Neutrophil (primary cell): Measurements from ENCODE around the gene PLS3.

Source experiments
- H3K27ac ChIP-seq: fragments of 200-600 bp; sonication (generic); 2 replicates; pipeline ENCODE4 v1.5.1; 2016; ENCODE audit warnings: mild to moderate bottlenecking, moderate library complexity
- H3K27me3 ChIP-seq: fragments of 200-600 bp; sonication (generic); 2 replicates; pipeline ENCODE4 v1.6.0; 2016; ENCODE audit warnings: mild to moderate bottlenecking
- H3K36me3 ChIP-seq: fragments of 200-600 bp; sonication (generic); 2 replicates; pipeline ENCODE4 v1.5.1; 2017
- H3K4me1 ChIP-seq, 2 experiments: fragments of 200-600 bp in 1 of 2; sonication (generic) in 1 of 2; 1 replicate in 1 of 2; 2 replicates in 1 of 2; pipeline versions ENCODE4 v1.5.1 to v1.6.1; 2013 to 2016; ENCODE audit warnings: low read depth in 1 of 2, low read length in 1 of 2, mild to moderate bottlenecking in 1 of 2, moderate library complexity in 1 of 2; ENCODE audit not compliant: control insufficient read depth in 1 of 2, insufficient read depth in 1 of 2
- H3K4me3 ChIP-seq, 2 experiments: fragments of 200-600 bp in 1 of 2; sonication (generic) in 1 of 2; 1 replicate in 1 of 2; 2 replicates in 1 of 2; pipeline ENCODE4 v1.5.1; 2013 to 2016; ENCODE audit warnings: low read depth in 1 of 2, low read length in 1 of 2, mild to moderate bottlenecking in 1 of 2, moderate library complexity in 1 of 2
- H3K9me3 ChIP-seq: fragments of 200-600 bp; sonication (generic); 2 replicates; pipeline ENCODE4 v1.5.1; 2016
- CTCF ChIP-seq: fragments of 200-600 bp; sonication (generic); IDR thresholded peaks from 2 replicates; pipeline ENCODE4 v1.5.1; 2016; ENCODE audit warnings: antibody characterized with exemption

PLS3 gene

GRCh38 chrX:115598556-115598955 is 37.6 kb downstream of the PLS3 start:
- Histone ChIP-seq H3K27ac (no peak overlapping the region), H3K4me3 (no peak overlapping the region), H3K9me3 (no peaks in the 10 kb centered on the region), H3K4me1 (no peaks in the 10 kb centered on the region), H3K27me3 (no peaks in the 10 kb centered on the region), H3K36me3 (no peaks in the 10 kb centered on the region)
- TF ChIP-seq CTCF = no peak

- Histone ChIP-seq H3K4me1 (no peaks in the 10 kb centered on the region), H3K36me3 (no peaks in the 10 kb centered on the region), H3K27ac (no peak overlapping the region), H3K27me3 (no peaks in the 10 kb centered on the region), H3K4me3 (no peak overlapping the region), H3K9me3 (no peaks in the 10 kb centered on the region)
- no peak for TF ChIP-seq CTCF
Measured at GRCh38 chrX:115602308-115602707, 41.3 kb downstream of the PLS3 start.

DNA sequence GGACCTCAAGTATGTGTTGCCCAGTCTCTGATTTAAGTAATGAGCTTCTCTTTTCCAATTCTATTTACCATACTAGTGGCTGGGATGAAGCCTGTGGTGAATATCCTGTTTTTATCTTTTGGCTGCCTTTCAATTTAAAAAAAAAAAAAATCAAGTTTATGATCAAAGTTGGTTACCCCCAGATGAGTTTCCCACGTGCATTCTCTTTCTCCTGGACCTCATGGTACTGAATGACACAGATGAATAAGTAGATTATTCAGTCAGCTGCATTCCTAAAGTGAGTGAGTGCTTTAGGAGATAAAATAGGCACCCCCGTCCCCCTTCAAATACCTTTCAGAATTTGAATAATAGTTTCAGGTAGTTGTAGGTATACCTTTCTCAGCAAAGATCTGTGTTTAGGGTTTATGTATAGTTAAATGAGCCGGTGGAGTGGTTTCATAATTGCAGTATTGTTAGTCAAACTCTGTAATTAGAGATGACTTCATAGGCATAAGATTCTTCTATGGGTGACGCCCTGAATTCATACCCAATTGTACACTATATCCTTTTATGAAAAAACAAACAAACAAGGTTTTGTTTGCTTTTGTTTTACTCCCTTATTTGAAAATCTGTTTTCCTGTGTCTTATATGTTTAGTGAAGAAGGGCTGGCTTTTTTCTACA is 41.9 kb downstream of the PLS3 start:
- H3K27me3 ChIP-seq = no peaks in the 10 kb centered on the region
- H3K9me3 ChIP-seq = no peaks in the 10 kb centered on the region
- no peak for TF ChIP-seq CTCF
- no peak overlapping the region for H3K27ac ChIP-seq
- no peak overlapping the region for H3K4me3 ChIP-seq
- no peaks in the 10 kb centered on the region for H3K36me3 ChIP-seq
- no peaks in the 10 kb centered on the region for H3K4me1 ChIP-seq

DNA sequence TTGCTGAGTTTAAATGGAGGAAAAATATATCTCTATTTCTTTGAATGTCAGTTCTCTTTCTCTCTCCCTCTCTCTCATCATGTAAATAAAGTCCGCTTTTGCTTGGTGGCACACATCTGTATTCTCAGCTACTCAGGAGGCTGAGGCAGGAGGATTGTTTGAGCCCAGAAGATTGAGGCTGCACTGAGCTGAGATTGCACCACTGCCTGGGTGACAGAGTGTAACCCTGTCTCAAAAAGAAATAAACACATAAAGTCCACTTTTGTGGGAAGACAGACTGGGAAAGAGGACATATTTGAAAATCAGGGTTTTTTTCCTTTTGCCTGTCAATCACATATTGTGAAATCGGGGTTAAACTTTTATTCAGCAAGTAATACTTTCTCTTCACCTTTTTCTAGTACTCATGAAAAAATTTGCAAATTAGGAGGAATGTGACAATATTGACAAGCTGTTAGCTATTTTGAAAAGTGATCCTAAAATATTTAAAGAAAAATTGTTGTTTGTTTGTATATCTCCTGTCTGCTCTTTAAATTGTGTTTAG is 42.6 kb downstream of the PLS3 start:
- no peak for TF ChIP-seq CTCF
- H3K4me1 ChIP-seq = no peaks in the 10 kb centered on the region
- no peaks in the 10 kb centered on the region for H3K36me3 ChIP-seq
- H3K27ac ChIP-seq = no peak overlapping the region
- H3K4me3 ChIP-seq = no peak overlapping the region
- H3K9me3 ChIP-seq = no peaks in the 10 kb centered on the region
- no peaks in the 10 kb centered on the region for H3K27me3 ChIP-seq

- H3K27ac ChIP-seq = no peak overlapping the region
- no peaks in the 10 kb centered on the region for H3K9me3 ChIP-seq
- H3K4me1 ChIP-seq = no peaks in the 10 kb centered on the region
- no peaks in the 10 kb centered on the region for H3K36me3 ChIP-seq
- no peak for TF ChIP-seq CTCF
- H3K27me3 ChIP-seq = no peaks in the 10 kb centered on the region
- H3K4me3 ChIP-seq = no peak overlapping the region
Measured at GRCh38 chrX:115606861-115607260, 45.9 kb downstream of the PLS3 start.
